Body of pancreas (tissue), 4 donors: Measurements from ENCODE around the gene TTLL5. TPM values are rescaled to one million over a fixed set of nuclear protein-coding genes. Genes with fewer than 3 reads are reported as not detected.
A peak's percentile ranks its signal among the peaks of the same experiment; 100 is the strongest.
"Not testable (repeated sequence)": the region's sequence is repeated elsewhere in the genome, so short reads cannot be mapped to it uniquely, and the experiment has no call there.

ENCODE experiments used
- ATAC-seq: fragments of 150-250 bp; one replicate; pipeline ENCODE4 v1.9.1; 2016
- DNase-seq, 4 donors: peaks; one replicate each; pipeline ENCODE4 v3.0.0-alpha.2; 2019
- H3K27ac ChIP-seq, 4 donors: fragments of 200-600 bp; sonication (generic); 1 replicate in 3 of 4; 2 replicates in 1 of 4; pipeline versions ENCODE4 v1.5.1 to v1.6.1; 2016 to 2019; ENCODE audit warnings: mild to moderate bottlenecking in 1 of 4, mixed read lengths in 1 of 4, moderate library complexity in 1 of 4
- H3K27me3 ChIP-seq, 2 donors: fragments of 200-600 bp; sonication (generic); one replicate each; pipeline ENCODE4 v1.6.0; 2016; ENCODE audit warnings: mild to moderate bottlenecking in 1 of 2
- H3K36me3 ChIP-seq, 2 donors: fragments of 200-600 bp; sonication (generic); replicated peaks in 1 of 2; 2 replicates each; pipeline ENCODE4 v1.5.1; 2016; ENCODE audit warnings: low read depth in 2 of 2; ENCODE audit not compliant: insufficient read depth in 1 of 2
- H3K4me1 ChIP-seq: fragments of 200-600 bp; sonication (generic); one replicate; pipeline ENCODE4 v1.6.0; 2016
- H3K4me3 ChIP-seq, 2 donors: fragments of 200-600 bp; sonication (generic); 1 replicate in 1 of 2; 2 replicates in 1 of 2; pipeline ENCODE4 v1.5.1; 2016 to 2019
- H3K9me3 ChIP-seq, 3 donors: fragments of 200-600 bp; sonication (generic); 1 replicate in 2 of 3; 2 replicates in 1 of 3; pipeline ENCODE4 v1.5.1; 2016
- POLR2A ChIP-seq, 3 donors: fragments of 450-650 bp; IDR thresholded peaks; one replicate each; pipeline ENCODE4 v1.6.1; 2016; ENCODE audit warnings: antibody characterized with exemption in 3 of 3, mild to moderate bottlenecking in 2 of 3
- WGBS, 2 donors: methylation state at CpG; one replicate each; pipeline ENCODE4 v1.1.5; 2017; 5-methylcytosine and 5-hydroxymethylcytosine counted together
- intact Hi-C: fragments of 100-400 bp; cut with DNase I; formaldehyde crosslinking; loops from one replicate; pipeline ENCODE4 v1.15.1; 2023
- total RNA-seq, 2 donors: library from RNA; depleted of rRNA; stranded (reverse); fragments of >200 nt; gene quantifications; one replicate each; pipeline ENCODE4 v1.1.0, GENCODE V29; 2016
- TF ChIP-seq, protein P1 (sequence below), 7 experiments: fragments of 450-650 bp in 4 of 7; fragments of 200-600 bp in 3 of 7; sonication (generic) in 3 of 7; IDR thresholded peaks; one replicate each; pipeline ENCODE4 v1.5.1; 2016 to 2019; ENCODE audit warnings: antibody characterized with exemption in 7 of 7

Gene TTLL5
- total RNA-seq, 2 donors from 2014 or later = 21.0 to 21.8 TPM

DNA sequence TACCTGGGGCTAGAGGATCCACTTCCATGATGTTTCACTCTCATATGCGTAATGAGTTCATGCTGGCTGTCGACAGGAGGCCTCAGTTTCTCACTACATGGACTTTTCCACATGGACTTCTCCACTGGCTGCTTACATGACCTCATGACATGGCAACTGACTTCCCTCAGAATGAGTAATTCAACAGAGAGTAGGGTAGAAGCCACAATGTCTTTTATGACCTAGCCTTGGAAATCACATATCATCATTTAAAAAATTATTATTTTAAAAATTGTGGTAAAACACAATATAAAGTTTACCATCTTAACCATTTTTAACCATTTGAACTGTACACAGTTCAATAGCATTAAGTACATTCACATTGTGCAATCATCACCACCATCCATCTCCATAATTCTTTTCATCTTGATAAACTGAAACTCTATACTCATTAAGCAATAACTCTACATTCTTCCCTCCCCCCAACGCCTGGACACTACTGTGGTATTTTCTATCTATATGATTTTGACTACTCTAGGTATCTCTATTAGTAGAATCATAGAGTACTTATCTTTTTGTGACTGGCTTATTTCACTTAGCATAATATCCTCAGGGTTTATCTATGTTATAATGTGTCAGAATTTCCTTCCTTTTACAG, 176.2 kb downstream of the TTLL5 start:
- no peak for TF ChIP-seq POLR2A (IDR thresholded peaks at IDR 0.05)
- TF ChIP-seq, protein P1, sequence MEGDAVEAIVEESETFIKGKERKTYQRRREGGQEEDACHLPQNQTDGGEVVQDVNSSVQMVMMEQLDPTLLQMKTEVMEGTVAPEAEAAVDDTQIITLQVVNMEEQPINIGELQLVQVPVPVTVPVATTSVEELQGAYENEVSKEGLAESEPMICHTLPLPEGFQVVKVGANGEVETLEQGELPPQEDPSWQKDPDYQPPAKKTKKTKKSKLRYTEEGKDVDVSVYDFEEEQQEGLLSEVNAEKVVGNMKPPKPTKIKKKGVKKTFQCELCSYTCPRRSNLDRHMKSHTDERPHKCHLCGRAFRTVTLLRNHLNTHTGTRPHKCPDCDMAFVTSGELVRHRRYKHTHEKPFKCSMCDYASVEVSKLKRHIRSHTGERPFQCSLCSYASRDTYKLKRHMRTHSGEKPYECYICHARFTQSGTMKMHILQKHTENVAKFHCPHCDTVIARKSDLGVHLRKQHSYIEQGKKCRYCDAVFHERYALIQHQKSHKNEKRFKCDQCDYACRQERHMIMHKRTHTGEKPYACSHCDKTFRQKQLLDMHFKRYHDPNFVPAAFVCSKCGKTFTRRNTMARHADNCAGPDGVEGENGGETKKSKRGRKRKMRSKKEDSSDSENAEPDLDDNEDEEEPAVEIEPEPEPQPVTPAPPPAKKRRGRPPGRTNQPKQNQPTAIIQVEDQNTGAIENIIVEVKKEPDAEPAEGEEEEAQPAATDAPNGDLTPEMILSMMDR (IDR thresholded peaks at IDR 0.05) = no peak
- no peaks in the 10 kb centered on the region for H3K27me3 ChIP-seq
- WGBS, 2 donors = 91 to 94% methylated on average over 3 of the region's 3 CpGs
- ATAC-seq = no peak
- intact Hi-C loops = no loop called here
- H3K27ac ChIP-seq = no peak overlapping the region
- DNase-seq = no peak
- H3K9me3 ChIP-seq = no peaks in the 10 kb centered on the region
- no peak overlapping the region for H3K4me3 ChIP-seq
- H3K36me3 ChIP-seq = no peaks in the 10 kb centered on the region
- H3K4me1 ChIP-seq = peaks cover 18% of the 10 kb centered on the region

DNA sequence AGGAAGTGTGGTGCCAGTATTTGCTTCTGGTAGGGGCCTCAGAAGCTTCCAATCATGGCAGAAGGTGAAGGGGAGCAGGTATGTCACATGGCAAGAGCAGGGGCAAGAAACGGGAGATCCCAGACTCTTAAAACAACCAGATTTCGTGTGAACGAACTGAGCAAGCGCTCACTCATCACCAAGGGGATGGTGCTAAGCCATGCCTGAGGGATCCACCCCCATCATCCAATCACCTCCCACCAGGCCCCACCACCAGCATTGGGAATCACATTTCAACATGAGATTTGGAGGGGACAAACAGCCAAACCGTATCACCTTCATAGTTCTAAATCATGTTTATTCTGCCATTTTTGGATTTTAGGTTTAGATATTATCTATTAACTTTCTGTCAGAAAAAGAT, 179.9 kb downstream of the TTLL5 start:
- no peak overlapping the region for H3K4me3 ChIP-seq
- ATAC-seq (no peak), DNase-seq (no peak)
- TF ChIP-seq POLR2A (IDR thresholded peaks at IDR 0.05) = no peak
- TF ChIP-seq, protein P1 (IDR thresholded peaks at IDR 0.05) = no peak
- no peaks in the 10 kb centered on the region for H3K9me3 ChIP-seq
- intact Hi-C loops = no loop called here
- H3K27ac ChIP-seq = no peak overlapping the region
- peaks cover 14% of the 10 kb centered on the region for H3K4me1 ChIP-seq
- WGBS, 2 donors = 90% methylated on average over 5 of the region's 5 CpGs
- H3K27me3 ChIP-seq = no peaks in the 10 kb centered on the region
- H3K36me3 ChIP-seq = no peaks in the 10 kb centered on the region

DNA sequence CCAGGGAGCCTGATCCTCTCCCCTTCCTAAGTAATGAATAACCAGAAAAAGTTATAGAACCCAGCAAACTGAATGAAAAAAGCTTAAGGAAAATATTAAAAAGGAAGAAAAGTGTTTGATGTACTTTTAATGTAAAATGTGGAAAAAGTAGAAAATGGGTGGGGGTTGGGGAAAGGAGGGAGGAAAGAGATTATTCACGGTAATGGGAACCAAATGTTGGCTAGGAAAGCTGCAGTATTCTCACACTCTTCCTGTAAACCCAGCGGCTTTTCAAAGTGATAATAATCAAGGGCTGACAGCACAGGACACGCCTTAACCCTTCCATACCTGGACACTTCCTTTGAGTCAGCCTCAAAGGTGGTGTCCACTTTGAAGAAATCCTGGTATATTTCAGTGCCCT, 181.5 kb downstream of the TTLL5 start:
- Histone ChIP-seq H3K27me3 (no peaks in the 10 kb centered on the region), H3K4me1 (peaks cover 14% of the 10 kb centered on the region), H3K36me3 (no peaks in the 10 kb centered on the region), H3K4me3 (no peak overlapping the region), H3K9me3 (no peaks in the 10 kb centered on the region), H3K27ac (peak overlapping the region in 1 of 4 donors; percentile 35)
- intact Hi-C loops = no loop called here
- TF ChIP-seq POLR2A (IDR thresholded peaks at IDR 0.05) = no peak
- TF ChIP-seq, protein P1 (IDR thresholded peaks at IDR 0.05) = no peak
- DNase-seq (no peak), ATAC-seq (no peak)
- 6 to 13% methylated on average over 3 of the region's 3 CpGs for WGBS, 2 donors

DNA sequence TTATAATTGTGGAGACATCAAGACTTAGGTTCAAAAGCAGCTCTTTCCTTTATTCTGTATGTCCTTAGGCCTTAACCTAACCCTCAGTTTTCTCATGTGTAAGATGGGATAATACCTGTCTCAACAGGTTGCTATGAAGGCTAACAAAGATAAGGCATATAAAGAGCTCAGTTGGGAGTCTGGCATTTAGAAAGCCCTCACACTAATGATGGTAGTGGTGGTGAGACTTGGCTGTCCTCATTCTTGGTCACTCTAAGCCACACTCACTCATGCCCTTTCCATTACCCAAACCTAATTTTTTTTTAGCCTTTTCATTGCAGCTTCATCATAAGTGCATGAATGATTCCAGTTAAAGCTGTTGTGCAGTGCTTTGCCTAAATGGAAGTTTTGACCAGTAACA, 183.4 kb downstream of the TTLL5 start:
- intact Hi-C loops = no loop called here
- Histone ChIP-seq H3K36me3 (no peaks in the 10 kb centered on the region), H3K4me3 (no peak overlapping the region), H3K4me1 (peaks cover 14% of the 10 kb centered on the region), H3K9me3 (no peaks in the 10 kb centered on the region), H3K27ac (no peak overlapping the region), H3K27me3 (no peaks in the 10 kb centered on the region)
- DNase-seq (no peak), ATAC-seq (no peak)
- TF ChIP-seq, protein P1 (IDR thresholded peaks at IDR 0.05) = no peak
- no peak for TF ChIP-seq POLR2A (IDR thresholded peaks at IDR 0.05)

DNA sequence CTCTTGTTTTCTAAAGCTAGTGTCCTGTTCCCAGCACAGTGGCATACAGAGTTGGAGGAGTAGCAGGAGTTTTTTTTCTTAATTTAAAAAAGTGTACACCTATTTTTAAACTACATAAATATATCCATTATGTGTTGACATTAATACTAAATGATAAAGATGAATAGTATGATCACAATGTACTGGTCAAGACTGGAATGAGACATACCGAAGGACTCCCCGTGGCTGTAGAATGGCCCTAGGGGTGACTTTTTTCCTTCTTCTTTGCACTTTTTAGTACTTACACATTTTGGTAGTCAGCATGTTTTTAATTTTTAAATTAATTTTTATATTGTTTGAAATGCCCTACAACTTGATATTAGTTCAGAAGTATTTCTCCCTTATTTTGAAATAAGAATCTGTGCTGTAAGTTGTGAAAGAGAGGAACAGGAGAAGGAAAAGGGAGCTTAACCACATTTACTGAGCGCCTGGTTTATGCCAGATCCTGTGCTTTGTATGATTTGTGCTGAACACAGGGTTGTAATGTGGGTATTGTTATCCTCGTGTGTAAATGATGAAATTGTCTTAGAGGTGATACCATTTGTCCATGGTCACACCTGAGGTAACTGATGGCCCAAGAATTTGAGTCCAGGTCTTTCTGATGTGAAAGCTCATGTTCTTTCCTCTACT, 184.2 kb downstream of the TTLL5 start:
- Histone ChIP-seq H3K4me1 (peaks cover 14% of the 10 kb centered on the region), H3K27ac (no peak overlapping the region)
- 89 to 94% methylated on average over 4 of the region's 4 CpGs for WGBS, 2 donors

DNA sequence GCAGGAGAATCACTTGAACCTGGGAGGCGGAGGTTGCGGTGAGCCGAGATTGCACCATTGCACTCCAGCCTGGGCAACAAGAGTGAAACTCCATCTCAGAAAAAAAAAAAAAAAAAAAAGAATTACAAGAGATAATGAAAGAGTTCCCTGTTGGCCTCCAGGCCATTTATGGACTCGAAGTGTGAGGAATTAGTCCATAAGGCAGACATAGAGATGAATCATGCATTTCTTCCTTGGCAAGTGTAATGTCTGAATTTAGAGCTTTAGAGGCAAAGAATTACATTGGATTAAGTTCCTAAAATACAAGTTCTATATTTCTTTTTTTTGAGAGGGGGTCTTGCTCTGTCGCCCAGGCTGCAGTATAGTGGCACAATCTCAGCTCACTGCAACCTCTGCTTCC, 185.6 kb downstream of the TTLL5 start:
- H3K27me3 ChIP-seq, intact Hi-C loops, H3K4me3 ChIP-seq, H3K9me3 ChIP-seq, H3K36me3 ChIP-seq, ATAC-seq, H3K27ac ChIP-seq, DNase-seq: not testable (repeated sequence)
- 94 to 95% methylated on average over 3 to 5 of the region's 5 CpGs for whole genome bisulfite sequencing, 2 donors
- H3K4me1 ChIP-seq = peaks cover 14% of the 10 kb centered on the region

More for the DNA sequence above, 184.2 kb downstream of the TTLL5 start:
- TF ChIP-seq POLR2A (IDR thresholded peaks at IDR 0.05) = no peak
- ATAC-seq (no peak), DNase-seq (no peak)
- no peaks in the 10 kb centered on the region for H3K36me3 ChIP-seq
- no peaks in the 10 kb centered on the region for H3K9me3 ChIP-seq
- no peaks in the 10 kb centered on the region for H3K27me3 ChIP-seq
- intact Hi-C loops = no loop called here
- H3K4me3 ChIP-seq = no peak overlapping the region
